HG03064 (cell line): ENCODE results near the gene FSCB.
"Not testable (repeated sequence)": the region's sequence is repeated elsewhere in the genome, so short reads cannot be mapped to it uniquely, and the experiment has no call there.

ENCODE experiments used
- ATAC-seq: cut with Tn5 transposase; IDR thresholded peaks from one replicate; pipeline ENCODE4 v1.9.1; 2021; ENCODE audit warnings: low read depth; ENCODE audit not compliant: unreplicated experiment

The FSCB gene, protein sequence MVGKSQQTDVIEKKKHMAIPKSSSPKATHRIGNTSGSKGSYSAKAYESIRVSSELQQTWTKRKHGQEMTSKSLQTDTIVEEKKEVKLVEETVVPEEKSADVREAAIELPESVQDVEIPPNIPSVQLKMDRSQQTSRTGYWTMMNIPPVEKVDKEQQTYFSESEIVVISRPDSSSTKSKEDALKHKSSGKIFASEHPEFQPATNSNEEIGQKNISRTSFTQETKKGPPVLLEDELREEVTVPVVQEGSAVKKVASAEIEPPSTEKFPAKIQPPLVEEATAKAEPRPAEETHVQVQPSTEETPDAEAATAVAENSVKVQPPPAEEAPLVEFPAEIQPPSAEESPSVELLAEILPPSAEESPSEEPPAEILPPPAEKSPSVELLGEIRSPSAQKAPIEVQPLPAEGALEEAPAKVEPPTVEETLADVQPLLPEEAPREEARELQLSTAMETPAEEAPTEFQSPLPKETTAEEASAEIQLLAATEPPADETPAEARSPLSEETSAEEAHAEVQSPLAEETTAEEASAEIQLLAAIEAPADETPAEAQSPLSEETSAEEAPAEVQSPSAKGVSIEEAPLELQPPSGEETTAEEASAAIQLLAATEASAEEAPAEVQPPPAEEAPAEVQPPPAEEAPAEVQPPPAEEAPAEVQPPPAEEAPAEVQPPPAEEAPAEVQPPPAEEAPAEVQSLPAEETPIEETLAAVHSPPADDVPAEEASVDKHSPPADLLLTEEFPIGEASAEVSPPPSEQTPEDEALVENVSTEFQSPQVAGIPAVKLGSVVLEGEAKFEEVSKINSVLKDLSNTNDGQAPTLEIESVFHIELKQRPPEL

DNA sequence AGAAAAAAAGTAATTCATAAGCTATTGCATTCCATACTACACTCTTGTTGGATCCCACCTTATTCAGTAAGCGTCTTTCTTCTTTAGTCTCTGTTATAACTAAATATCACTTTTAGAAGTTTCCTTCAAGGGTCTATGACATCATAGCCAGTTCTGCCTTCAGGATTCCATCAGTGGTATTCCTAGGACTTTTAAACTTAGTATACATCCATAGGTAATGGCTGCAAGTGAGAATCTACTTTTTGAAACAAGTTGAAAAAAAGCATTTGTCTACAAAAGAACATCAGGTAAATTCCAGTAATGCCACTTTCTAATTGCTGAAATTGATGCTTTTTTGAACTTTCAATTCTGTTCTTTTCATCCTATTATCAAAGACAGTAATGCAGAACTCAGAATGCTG lies at the start of gene FSCB:
Gene FSCB, minus strand, starts transcription at position 101 of the 400 bp plus-strand sequence. CDS start 296 bp downstream, outside the sequence.
- ATAC-seq, result no peak

DNA sequence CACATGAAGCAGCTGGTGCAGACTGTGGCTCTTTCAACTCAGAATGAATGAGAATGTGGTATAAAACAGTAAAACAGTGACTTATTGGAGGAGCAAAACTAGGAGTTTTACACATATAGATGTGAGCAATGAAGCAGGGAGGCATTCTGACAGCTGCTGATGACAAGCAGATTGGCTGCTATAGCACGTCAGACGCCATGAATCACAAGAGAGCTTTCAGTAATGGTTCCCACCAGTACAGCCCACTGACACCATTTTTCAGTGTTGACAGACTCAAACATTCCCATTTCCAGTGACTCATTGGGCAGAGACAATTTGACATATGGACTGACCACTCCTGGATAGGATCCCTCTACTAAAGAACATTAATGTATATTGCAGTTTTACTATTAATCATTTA lies 24.6 kb upstream of the FSCB start:
- no peak for ATAC-seq

DNA sequence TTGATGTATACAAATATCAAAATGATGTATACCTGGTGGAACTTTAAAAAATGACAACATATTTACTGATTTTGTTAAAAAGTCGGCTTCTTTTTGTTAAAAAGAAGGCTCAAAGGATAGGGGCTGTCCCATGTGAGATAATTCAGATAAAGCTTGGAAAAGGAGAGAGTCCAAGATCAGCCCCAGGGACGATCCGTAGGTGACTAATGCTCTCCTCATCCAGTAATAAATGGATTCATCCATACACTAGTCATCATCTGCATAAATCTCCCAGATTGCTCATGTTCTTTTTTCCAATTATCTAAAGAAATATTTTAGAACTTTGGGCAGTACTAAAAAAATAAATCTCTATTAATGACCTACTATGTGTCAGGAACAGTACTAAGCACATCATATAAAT lies 23.4 kb upstream of the FSCB start:
- ATAC-seq, result no peak

DNA sequence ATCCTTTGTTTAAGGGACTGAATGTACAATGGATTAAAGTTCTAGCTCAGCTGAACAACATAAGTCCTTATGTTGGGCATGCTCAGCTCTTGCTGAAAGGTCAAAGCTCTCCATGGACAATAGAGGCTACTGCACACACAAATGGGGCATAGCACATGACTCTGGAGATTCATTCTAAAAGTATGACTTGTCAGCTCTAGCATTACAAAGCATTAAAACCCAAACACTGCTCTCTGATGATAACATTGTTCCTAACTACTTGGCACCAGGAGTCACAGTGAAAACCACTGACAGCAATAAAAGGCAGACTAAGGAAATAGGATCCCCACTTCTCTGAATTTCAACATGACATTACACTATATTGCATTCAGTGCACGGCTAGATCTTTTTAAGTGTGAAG lies 21.9 kb upstream of the FSCB start:
- ATAC-seq, result no peak

DNA sequence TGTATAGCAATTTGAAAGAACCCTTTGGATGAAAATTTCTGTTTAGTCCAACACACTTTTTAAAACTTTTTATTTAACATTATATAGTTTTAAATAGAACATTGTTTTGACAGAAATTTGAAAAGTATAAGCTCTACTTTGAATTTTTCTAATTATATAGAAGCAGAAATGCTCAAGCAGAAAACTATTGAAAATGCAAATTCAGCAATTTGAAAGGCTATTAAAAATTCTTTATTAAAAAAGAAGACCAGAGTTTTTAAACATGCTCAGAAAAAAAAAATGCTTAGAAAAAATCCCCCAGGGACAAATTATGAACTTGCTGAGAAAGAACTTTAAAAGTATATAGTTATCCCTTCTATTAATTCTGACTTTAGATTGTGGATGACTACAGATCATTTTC lies 21.1 kb upstream of the FSCB start:
- ATAC-seq, result no peak

DNA sequence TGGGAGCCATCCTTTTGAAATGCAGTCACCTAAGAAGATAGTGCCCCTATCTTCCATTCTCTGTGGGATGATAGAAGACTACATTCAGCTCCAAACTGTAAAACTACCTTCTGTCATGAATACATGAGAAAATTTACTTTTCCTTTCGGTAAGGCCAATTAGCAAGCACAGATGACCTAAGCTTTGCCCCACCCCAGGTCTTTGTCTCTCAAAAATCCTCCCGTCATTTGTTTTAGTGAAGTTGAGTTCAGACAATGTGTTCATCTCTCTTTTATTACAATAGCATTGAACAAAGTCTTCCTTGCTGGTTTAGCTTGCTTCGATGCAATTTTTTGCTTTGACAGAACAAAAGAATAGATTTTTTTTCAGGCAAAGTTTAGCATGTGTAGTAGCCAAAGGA lies 18.2 kb upstream of the FSCB start:
- no peak for ATAC-seq

DNA sequence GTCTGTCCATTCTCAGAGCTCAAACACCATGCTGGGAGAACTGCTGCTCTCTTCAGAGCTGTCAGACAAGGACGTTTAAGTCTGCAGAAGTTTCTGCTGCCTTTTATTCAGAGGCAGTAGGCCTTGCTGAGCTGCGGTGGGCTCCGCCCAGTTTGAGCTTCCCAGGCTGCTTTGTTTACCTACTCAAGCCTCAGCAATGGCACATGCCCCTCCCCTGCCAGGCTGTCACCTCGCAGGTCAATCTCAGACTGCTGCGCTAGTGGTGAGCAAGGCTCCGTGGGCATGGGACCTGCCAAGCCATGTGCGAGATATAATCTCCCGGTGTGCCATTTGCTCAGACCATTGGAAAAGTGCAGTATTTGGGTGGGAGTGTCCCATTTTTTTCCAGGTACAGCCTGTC lies 8.6 kb upstream of the FSCB start:
- not testable (repeated sequence) for ATAC-seq

DNA sequence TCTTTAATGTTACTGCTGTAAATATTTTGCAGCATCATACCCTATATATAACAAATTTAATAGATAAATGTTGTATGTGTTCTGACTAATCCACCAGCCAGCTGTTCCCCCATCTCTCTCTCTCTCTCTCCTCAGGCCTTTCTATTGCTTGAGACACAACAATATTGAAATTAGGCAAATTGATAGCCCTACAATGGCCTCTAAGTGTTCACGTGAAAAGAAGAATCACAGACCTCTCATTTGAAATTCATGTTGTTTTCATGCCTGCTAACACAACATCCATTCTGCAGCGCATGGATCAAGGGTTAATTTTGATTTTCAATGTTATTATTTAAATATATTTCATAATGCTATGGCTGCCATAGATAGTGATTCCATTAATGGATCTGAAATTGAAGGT lies 1.8 kb upstream of the FSCB start:
- ATAC-seq, result no peak

DNA sequence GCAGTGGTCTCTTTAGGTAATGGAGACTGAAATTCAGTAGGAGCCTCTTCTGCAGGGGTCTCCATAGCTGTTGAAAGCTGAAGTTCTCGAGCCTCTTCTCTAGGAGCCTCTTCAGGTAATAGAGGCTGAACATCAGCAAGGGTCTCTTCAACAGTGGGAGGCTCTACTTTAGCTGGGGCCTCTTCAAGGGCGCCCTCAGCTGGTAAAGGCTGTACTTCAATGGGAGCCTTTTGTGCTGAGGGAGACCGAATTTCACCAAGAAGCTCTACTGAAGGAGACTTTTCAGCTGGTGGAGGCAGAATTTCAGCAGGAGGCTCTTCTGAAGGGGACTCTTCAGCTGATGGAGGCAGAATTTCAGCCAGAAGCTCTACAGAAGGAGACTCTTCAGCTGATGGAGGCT lies 1.5 kb downstream of the FSCB start:
- no peak for ATAC-seq

DNA sequence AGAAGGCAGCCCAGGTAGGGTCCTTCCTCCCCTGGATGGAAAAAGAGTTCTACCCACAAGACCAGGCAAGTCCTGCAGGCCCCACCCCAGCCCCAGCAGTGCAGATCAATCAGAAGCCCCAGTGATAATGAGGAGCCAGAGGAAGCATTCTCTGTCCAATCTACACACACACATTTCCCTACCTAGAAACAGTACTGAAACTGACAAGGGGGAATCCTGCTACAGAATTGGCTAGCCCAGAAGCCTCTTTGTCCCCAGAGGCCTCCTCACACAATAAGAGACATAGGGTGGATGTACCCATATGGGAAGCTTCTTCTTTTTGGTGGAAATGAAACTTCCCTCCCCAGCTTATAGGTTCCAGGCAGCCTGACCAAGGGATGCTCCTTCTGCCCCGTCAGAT lies 9.9 kb downstream of the FSCB start:
- ATAC-seq, result no peak

DNA sequence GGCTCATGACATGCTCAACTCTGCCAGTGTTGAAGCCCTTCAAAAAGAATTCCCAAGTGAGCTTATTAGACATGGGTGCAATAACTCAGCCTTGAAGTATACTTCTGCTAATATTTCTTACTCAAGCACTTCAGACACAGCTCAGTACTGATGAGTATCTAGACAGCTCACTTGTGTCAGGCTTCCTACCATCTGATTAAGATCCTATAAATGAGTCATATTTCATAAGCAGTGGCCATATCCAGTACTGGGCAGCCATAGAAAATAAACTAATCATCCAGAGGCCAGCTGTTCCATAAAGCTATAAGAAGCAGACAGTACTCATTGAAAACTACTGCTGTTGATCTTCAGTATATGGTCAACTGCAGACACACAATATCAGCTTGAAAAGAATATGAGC lies 12.9 kb downstream of the FSCB start:
- no peak for ATAC-seq

DNA sequence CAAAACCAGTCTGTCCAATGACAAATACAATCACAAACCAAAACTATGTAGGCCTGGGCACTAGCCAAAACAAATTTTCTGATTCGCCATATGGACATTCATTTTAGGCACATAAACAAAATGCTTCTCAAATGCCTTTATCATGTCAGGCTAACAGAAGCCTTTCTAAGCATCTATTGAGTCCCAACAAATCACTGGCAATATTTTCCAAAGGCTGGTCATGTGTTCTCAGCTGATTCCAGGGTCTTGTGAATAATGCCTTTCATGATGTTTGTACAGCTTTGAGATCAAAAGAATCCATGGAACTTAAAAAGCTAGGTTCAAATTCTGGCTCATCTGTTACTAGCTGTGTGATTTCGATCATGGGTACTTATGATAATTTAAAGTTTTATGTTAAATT lies 16.1 kb downstream of the FSCB start:
- ATAC-seq, result no peak

DNA sequence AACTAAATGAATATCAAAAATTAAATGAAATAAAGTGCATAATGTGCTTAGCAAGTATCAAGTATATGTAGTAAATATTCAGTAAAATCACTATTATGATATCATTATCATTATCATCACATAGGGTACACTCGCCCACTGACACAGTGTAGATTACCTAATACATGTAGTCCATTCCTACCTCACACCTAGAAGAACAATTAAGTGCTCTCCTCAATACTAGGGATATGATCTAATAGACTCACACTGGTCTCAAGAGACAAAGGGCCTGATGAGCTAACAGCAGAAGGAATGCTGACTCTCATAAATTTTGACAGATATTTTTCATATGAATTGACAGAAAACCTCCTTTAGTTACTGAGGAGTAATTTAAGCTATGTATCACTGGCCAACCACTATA lies 29.1 kb downstream of the FSCB start:
- no peak for ATAC-seq

DNA sequence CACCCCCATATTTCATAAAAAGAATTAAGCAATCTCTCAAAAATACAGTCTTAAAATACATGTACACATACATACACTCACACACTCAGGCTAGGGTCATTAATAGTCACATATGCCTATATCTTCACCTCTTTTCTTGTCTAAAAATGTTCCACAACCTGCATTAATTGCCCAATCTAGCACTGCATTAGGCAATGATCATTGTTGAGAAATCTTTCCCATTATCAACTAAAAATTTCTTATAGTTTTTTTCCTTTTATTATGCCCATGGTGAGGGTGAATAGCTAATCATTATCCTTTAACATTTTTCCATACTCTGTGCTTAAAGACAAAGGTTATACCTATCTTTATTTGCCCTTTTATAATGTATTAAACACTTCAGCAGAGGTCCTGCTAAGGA lies 38.3 kb downstream of the FSCB start:
- no peak for ATAC-seq

DNA sequence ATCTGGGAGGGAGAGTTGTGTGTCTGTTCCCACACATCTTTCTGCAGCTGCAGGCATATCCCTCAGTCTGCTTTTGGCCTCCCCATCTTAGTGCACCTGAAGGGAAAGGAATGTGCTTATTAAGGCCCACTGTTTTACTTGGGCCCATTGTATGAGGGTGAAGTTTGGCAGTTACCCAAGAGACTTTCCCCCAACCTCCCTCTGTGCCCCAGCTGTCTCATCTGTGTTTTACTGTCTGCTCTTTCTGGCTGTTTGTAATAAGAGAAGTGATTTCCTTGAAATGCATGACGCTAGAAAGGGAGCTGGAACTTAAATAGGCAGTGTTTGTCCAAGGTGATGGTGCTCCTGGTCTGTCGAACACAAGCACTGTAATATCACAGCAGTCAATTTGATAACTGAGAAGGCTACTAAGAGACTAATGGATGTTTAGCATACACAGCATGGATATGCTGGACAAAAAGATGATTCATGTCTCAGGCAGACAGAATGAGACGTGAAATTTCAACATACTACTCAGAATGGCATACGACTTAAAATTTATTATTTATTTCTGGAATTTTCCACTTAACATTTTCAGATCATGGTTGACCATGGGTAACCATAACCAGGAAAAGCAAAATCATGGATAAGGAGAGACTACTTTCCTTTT lies 43.6 kb downstream of the FSCB start:
- ATAC-seq, result no peak

DNA sequence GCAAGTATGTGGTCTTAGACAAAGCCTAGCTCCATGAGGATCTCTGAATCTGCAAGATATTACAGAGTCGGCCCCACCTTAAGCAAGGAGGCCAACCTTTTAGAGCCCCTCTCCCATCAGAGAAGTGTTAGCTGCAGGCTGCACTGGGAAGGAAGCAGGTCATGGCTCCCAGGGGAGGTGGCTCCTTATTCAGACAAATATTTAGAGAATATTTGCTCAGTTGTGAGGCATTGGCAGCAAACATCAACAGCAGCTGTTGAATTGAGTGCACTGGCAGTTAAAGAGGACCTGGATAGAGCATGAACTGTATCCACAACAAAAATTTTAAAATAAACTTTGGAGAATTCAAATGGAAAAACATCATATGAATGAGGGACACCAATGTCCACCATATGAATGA lies 44.7 kb downstream of the FSCB start:
- ATAC-seq, result no peak

DNA sequence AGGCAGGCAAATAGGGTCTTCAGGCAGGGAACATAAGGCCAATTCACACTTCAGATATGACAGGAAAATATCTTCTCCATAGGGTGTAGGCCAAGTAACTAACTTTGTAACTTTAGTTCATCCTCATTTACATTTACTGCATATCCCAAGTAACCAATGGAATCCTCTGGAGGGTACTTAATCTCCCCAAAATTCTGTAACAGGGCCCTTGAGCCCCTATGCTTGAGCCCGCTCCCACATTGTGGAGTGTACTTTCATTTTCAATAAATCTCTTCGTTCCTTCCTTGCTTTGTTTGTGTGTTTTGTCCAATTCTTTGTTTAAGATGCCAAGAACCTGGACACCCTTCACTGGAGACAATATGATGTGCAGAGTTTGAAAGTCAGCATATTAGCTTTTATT lies 45.3 kb downstream of the FSCB start:
- ATAC-seq, result no peak
